ENCODE data around the gene TEX11. TPM values are rescaled to one million over a fixed set of nuclear protein-coding genes. Genes with fewer than 3 reads are reported as not detected.

Gene TEX11
- total RNA-seq, 1 experiment from 2014 or later: not detected

- H3K4me3 ChIP-seq: no peak overlapping the region
- no peaks in the 10 kb centered on the region for H3K27me3 ChIP-seq
- H3K36me3 ChIP-seq: no peaks in the 10 kb centered on the region
- H3K9me3 ChIP-seq: no peaks in the 10 kb centered on the region
- no peak for DNase-seq
These were observed 419.7 kb downstream of the TEX11 start for GRCh38 chrX:70488856-70489255.

GRCh38 chrX:70485466-70485865, 423.0 kb downstream of the TEX11 start:
- H3K36me3 ChIP-seq: no peaks in the 10 kb centered on the region
- DNase-seq: no peak
- no peak overlapping the region for H3K4me3 ChIP-seq
- no peaks in the 10 kb centered on the region for H3K9me3 ChIP-seq
- H3K27me3 ChIP-seq: no peaks in the 10 kb centered on the region

DNA sequence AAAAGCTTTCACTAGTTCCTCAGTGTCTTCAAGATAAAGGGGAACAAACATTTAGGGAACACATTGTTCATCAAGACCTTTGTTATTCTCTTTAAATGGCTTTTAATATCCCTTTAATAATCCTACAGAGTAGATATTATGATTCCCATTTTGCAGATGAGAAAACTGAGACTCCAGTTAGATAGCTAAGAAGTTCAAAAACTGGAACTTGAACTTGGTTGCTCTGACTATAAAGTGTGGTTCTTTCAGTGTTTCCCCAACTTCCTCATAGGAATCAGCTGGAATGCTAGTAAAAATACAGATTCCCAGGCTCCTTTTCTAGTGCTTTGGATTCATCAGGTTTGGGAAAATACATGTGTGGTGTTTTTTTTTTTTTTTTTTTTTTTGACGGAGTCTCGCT, 426.2 kb downstream of the TEX11 start:
- Histone ChIP-seq H3K4me3 (no peak overlapping the region), H3K36me3 (no peaks in the 10 kb centered on the region), H3K27me3 (no peaks in the 10 kb centered on the region), H3K9me3 (no peaks in the 10 kb centered on the region)
- no peak for DNase-seq

- DNase-seq: no peak
- no peak overlapping the region for H3K4me3 ChIP-seq
- no peaks in the 10 kb centered on the region for H3K9me3 ChIP-seq
- no peaks in the 10 kb centered on the region for H3K36me3 ChIP-seq
- H3K27me3 ChIP-seq: no peaks in the 10 kb centered on the region
These were observed 426.8 kb downstream of the TEX11 start for GRCh38 chrX:70481471-70482270.

DNA sequence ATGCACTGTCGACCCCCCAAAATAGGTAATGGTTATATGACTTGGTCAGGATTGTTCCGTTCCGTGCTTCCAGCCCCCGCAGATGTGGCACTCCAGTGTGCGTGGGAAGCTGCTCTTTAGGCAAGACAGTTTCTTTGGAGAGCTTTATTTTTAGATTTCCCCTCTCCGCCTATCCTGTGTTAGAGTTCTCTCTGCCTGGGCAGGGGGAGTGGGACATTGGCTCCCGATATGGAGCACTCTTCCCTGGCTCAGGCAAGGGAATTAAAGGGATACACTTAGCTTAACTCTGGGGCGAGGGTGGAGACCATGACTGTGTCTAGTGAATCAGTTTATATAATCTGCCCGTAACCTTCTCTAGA, 427.9 kb downstream of the TEX11 start:
- no peak overlapping the region for H3K4me3 ChIP-seq
- no peaks in the 10 kb centered on the region for H3K9me3 ChIP-seq
- H3K27me3 ChIP-seq: no peaks in the 10 kb centered on the region
- no peaks in the 10 kb centered on the region for H3K36me3 ChIP-seq
- no peak for DNase-seq

GRCh38 chrX:70479922-70480659, 428.4 kb downstream of the TEX11 start:
- H3K27me3 ChIP-seq: no peaks in the 10 kb centered on the region
- H3K4me3 ChIP-seq: no peak overlapping the region
- no peaks in the 10 kb centered on the region for H3K9me3 ChIP-seq
- no peak for DNase-seq
- no peaks in the 10 kb centered on the region for H3K36me3 ChIP-seq

DNA sequence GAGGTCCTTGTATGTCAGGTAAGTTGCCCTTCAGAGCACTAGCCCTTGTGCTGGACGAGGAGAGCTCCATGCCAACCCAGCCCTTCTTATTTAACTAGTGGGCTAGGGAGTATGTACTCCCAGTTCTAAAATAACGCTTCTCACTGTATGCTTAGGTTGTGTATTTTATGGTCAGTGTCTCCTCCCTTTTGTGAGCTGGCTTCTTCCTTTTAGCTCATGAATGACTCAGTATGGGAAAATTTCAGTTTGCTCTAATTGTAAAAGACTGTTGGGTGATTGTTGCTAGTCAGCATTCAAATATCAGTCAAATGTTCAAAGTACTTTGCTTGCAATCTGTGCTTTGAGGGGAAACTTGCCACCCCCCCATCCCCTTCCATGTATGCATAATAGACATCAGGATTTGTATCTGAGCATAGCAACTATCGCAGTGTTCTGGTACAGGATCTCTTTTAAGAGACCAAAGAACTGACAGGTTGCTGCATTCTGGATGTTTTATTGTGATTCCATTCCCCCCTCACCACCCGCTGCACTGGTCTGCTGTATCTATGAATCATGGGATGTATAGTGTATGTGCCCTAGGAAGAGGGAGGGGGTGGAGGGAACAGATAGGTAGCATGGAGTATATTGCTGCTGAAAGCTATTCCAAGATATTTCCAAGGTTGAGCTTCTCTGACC, 429.1 kb downstream of the TEX11 start:
- Histone ChIP-seq H3K36me3 (no peaks in the 10 kb centered on the region), H3K4me3 (no peak overlapping the region), H3K27me3 (no peaks in the 10 kb centered on the region), H3K9me3 (no peaks in the 10 kb centered on the region)
- no peak for DNase-seq

Other genes with a start within 250 kb of the TEX11 start
- not detected in 2 replicates for gene SLC7A3, start 22.4 kb upstream of the TEX11 start, total RNA-seq (2014; rRNA removed; shearing (Covaris generic); ENCODE audit: low replicate concordance)
- gene SNX12, start 159.6 kb upstream of the TEX11 start, total RNA-seq (2014; rRNA removed; shearing (Covaris generic); ENCODE audit: low replicate concordance): 35.4 and 101 TPM in 2 replicates
- gene FOXO4, start 187.1 kb upstream of the TEX11 start, total RNA-seq (2014; rRNA removed; shearing (Covaris generic); ENCODE audit: low replicate concordance): 3.8 and 4.9 TPM in 2 replicates
- gene CXorf65, start 198.0 kb upstream of the TEX11 start, total RNA-seq (2014; rRNA removed; shearing (Covaris generic); ENCODE audit: low replicate concordance): not detected in 2 replicates
- gene IL2RG, start 202.9 kb upstream of the TEX11 start, total RNA-seq (2014; rRNA removed; shearing (Covaris generic); ENCODE audit: low replicate concordance): not detected in 2 replicates
- 9.3 and 11.1 TPM in 2 replicates for gene MED12, start 209.9 kb upstream of the TEX11 start, total RNA-seq (2014; rRNA removed; shearing (Covaris generic); ENCODE audit: low replicate concordance)
- gene NLGN3, start 236.1 kb upstream of the TEX11 start, total RNA-seq (2014; rRNA removed; shearing (Covaris generic); ENCODE audit: low replicate concordance): 0.07 and 0.10 TPM in 2 replicates